ENCODE results near the gene INTS2. TPM values are rescaled to one million over a fixed set of nuclear protein-coding genes. Genes with fewer than 3 reads are reported as not detected.

INTS2 gene
- total and polyA plus RNA-seq, 10 donors: 2.1 to 20.0 (median 15.3) TPM

Small RNA genes lying within 50 kb of the gene (small RNA-seq; reads per million reads assigned to genes)
- 0 reads per million in 4 donors for gene RF00019

Other genes with a start within 250 kb of the INTS2 start
- gene BRIP1, start 64.5 kb downstream of the INTS2 start, total RNA-seq: 1 to 10 TPM in 6 of 7 donors, under 1 TPM in 1; 0.79 to 3.7 (median 1.7) TPM
- under 1 TPM; 0.41 to 0.86 (median 0.45) TPM for gene BRIP1, start 64.5 kb downstream of the INTS2 start, polyA plus RNA-seq
- 100 to 1,000 TPM in 1 of 7 donors, 10 to 100 TPM in 6; 75.1 to 104 (median 84.3) TPM for gene MED13, start 137.3 kb upstream of the INTS2 start, total RNA-seq
- 10 to 100 TPM in 1 of 3 donors, 1 to 10 TPM in 2; 4.0 to 14.6 (median 4.5) TPM for gene MED13, start 137.3 kb upstream of the INTS2 start, polyA plus RNA-seq

Measured in spleen (tissue), 11 donors.